Fibroblast of skin of right quadriceps (primary cell): ENCODE data around the gene PSORS1C1.

Source experiments
- DNase-seq: peaks from one replicate; pipeline ENCODE4 v3.0.0-alpha.2; 2013

The PSORS1C1 gene

DNA sequence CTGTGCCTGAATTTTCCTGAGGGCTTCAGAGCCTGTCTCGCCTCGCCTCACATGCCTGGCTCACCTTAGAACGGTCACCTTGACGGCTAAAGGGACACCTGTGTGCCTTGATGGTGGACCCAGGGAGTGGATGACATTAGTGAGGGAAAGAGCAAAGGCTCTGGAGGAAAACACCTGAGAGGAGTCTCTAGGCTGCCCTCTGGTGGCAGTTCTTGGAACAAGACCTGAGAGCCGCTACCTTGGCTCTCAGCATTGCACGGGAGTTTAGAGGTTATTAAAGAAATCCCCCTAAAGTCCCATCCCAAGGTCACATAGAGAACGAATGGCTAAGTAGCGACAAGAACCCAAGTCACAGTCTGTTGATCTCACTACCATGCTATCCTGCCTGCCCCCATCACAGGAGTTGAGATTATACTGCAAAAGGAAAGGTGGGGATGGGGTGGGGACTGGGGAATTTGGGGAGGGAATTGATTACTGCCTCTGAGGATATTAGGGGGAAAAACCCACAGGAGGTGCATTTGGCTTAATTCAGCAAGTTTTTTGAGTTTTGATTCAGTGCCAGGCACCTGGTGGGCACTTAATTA, 13.6 kb downstream of the PSORS1C1 start:
- DNase-seq = peak; percentile 20

DNA sequence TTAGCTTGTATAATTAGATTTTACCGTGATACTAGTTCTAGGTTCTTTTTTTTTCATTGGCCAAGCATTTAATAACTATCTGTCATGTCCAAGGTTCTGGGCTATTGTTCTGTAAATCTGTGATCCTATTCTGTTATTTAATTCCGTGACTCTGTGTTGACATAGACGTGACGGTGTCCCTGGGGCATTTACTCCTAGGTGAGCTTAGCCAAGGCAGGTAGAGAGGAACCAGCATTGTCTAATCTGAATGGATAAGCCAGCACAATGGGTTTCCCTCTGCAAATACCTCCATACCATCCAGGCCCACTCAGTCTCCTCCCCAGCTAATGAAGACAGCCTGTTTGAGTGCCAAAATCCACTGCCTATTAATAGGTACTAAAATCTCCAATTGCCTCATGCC, 14.5 kb downstream of the PSORS1C1 start:
- DNase-seq = no peak

GRCh38 chr6:31130751-31131150, 16.2 kb downstream of the PSORS1C1 start:
- no peak for DNase-seq

DNA sequence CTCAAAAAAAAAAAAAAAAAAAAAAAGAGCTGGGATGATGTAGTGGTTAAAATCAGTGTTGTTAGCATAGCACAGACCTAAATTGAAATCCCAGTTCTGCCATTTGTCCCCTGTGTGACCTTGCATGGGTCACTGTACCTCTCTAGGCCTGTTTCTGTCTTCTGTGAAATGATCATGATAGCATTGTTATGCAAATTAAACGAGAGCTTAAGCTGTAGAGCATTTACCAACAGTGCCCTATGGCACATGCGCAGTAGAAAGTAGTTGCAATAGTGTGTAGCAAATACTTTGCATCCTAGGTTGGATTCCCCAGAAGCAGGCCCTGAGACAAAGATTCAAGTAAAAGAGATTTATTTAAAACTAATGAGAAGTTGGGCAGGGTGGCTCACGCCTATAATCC, 17.0 kb downstream of the PSORS1C1 start:
- DNase-seq = no peak

DNA sequence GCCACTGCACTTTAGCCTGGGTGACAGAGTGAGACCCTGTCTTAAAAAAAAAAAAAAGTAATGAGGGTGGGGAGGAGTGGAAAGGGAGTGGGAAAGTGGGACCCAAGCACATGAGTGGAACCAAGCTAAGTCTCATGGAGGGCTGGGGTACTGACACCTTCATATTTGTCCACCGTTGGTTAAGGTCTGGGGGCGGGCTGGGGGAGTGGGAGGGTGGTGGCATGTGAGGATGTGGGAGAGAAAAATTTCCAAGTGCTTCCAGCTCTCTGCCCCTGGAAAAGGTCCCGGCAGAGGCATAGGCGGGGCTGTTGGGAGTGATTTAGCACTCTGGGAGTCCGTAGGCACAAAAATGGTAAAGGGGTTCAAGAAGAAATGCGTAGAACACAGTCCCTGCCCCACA, 18.2 kb downstream of the PSORS1C1 start:
- DNase-seq = no peak

GRCh38 chr6:31135710-31136109, 21.1 kb downstream of the PSORS1C1 start:
- no peak for DNase-seq

- DNase-seq = no peak
These were observed 24.4 kb downstream of the PSORS1C1 start, which contains the start of gene PSORS1C2 for GRCh38 chr6:31138982-31139381. PSORS1C2 (minus strand) TSS chr6:31139066; CDS start chr6:31139026, 40 bp downstream.

DNA sequence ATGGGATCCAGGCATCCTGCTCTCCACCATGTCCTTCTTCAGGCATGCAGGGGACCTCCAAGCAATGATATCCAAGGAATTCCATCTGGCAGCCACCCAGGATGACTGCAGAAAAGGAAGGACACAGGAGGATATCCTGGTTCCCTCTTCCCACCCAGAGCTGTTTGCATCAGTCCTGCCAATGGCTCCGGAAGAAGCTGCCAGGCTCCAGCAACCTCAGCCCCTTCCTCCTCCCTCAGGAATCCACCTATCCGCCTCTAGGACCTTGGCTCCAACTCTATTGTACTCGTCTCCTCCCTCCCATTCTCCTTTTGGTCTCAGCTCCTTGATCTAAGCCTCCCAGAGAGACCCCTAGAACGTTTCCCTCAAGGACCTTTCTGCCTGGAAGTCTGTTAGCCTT, 25.0 kb downstream of the PSORS1C1 start:
- peak; percentile 90 for DNase-seq

GRCh38 chr6:31140643-31141042, 26.0 kb downstream of the PSORS1C1 start:
- no peak for DNase-seq

DNA sequence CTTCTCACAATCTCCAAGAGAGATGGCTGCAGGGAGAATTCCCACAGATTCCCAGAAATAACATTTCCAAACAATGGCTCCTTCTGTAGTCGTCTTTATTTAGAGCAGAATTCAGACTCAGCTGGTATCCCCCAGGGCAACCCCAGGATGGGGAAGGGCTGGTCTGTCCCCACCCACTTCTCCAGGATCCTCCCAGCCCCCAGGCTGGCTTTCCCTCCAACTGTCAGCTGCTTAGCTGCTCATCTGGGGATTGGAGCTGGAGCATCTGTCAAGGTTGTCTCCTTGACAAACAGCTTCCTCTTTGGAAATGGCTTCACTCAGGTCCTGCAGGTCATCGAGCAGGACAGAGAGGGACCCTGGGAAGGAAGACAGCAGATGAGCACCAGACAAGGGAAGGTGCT, 27.8 kb downstream of the PSORS1C1 start:
- DNase-seq = no peak

GRCh38 chr6:31143148-31143547, 28.5 kb downstream of the PSORS1C1 start:
- peak; percentile 77 for DNase-seq

DNA sequence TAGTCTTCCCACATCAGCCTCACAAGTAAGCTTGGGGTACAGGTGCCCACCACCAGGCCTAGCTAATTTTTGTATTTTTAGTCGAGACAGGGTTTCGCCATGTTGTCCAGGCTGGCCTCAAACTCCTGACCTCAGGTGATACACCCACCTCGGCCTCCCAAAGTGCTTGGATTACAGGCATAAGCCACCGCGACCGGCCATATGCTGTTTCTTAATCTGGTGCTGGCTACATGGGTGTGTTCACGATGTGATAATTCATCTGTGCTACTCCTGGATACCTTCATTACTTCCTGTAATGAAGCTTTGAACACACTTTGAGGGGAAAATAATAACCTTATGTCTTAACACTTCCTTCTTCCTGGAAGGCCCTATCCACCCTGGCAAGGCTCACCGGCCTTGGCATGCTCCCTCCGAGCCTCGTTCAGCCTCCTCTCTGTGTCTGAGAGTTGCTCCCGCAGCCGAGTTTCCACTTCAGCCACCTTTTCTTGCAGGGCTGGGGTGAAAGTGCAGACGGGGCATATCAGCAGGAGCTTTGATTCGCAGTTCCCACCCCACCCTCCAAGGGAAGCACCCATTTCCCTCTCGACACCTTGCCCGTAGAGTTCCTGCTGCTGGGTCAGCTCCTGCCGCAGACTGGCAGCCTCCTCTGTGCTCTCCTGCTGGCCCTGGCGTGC, 29.8 kb downstream of the PSORS1C1 start:
- no peak for DNase-seq

DNA sequence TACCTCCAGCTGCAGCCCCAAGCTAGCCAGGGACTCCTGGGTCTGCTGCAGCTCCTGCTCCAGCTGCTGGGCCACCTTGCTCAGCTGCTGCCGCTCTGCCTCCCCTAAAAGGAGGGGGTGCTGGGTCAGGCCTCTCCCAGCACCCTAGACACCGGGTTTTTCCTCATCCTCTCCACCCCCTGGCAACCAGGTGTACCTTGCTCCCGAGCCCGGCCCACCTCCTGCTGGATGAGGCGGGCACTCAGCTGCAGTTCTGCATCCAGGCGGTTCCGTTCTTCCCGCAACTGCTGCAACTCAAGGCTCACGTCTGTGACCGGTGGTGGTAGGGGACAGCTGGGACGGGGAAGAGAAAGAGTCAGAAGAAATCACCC, 30.4 kb downstream of the PSORS1C1 start:
- no peak for DNase-seq

GRCh38 chr6:31145386-31145785, 30.8 kb downstream of the PSORS1C1 start:
- DNase-seq = no peak

DNA sequence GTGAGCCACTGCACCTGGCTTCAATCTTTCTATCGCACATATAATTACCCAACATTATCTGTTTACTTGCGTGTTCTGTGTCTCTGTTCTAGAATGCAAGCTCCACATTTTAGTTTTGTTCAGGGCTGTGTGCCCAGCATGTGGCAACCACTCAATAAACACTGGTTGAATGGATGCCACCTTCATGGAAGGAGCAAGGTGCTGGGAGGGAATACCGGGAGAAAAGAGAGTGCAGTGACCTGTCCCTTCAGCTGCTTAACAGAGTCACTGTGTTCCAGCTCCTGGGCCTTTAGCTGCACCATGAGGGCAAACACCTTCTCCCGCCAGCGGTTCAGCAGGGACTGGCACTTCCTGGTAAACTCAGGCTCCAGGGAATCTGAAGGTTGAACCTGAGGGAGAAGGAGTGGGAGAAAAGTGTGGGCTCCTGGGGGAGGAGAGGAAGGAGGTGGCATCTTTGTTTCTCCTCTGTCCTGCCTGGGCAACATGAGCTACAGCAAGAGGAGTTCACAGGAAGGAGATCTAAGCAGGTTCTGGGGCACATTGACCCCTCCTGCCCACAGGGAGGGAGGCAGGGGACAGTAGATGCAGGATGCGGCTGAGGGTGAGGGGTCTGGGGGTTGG, 35.3 kb downstream of the PSORS1C1 start:
- no peak for DNase-seq

DNA sequence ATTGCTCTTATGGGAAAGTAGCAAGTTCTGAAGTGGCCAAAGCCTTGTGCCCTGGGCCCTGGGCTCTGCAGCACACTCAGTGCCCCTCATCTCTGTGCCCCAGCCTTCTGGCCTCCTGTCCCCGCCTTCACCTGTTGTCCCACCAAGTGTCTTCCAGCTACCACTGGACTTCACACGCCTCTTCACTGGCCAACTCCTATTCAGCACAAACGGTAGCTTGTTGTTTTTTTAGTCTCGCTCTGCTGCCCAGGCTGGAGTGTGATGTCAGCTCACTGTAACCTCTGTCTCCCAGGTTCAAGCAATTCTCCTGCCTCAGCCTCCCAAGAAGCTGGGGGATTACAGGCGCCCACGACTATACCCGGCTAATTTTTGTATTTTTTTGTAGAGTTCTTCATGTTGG, 38.2 kb downstream of the PSORS1C1 start:
- no peak for DNase-seq

- no peak for DNase-seq
These were observed 39.8 kb downstream of the PSORS1C1 start for GRCh38 chr6:31154436-31154835.

DNA sequence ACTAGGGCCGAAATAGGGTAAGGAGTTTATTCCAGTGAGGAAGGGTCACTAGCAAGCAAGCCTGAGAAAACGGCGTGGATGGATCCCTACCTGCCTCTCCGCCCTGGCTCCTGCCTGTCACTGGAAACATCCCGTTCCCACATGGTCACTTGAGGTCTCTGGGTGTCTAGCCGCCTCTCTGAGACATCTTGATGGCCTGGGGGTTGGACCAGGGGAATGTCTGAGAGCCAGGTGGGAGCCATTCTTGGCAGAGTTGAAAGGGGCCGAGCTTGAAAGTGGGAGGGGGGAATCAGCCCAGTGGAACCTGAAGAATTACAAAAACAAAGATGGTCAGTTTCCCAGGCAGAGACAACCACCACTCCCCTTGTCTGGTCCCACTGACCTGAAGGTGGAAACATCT, 42.0 kb downstream of the PSORS1C1 start:
- DNase-seq = no peak

GRCh38 chr6:31157513-31158139, 43.0 kb downstream of the PSORS1C1 start, which contains the start of gene CCHCR1:
CCHCR1 (minus strand) TSS chr6:31157802; CDS start chr6:31157600, 202 bp downstream.
- no peak for DNase-seq

- DNase-seq = peak; percentile 99
These were observed 43.7 kb downstream of the PSORS1C1 start, which contains the start of gene TCF19 for GRCh38 chr6:31158140-31158862. TCF19 (plus strand) TSS chr6:31158589; CDS start chr6:31159470, 881 bp downstream.

DNA sequence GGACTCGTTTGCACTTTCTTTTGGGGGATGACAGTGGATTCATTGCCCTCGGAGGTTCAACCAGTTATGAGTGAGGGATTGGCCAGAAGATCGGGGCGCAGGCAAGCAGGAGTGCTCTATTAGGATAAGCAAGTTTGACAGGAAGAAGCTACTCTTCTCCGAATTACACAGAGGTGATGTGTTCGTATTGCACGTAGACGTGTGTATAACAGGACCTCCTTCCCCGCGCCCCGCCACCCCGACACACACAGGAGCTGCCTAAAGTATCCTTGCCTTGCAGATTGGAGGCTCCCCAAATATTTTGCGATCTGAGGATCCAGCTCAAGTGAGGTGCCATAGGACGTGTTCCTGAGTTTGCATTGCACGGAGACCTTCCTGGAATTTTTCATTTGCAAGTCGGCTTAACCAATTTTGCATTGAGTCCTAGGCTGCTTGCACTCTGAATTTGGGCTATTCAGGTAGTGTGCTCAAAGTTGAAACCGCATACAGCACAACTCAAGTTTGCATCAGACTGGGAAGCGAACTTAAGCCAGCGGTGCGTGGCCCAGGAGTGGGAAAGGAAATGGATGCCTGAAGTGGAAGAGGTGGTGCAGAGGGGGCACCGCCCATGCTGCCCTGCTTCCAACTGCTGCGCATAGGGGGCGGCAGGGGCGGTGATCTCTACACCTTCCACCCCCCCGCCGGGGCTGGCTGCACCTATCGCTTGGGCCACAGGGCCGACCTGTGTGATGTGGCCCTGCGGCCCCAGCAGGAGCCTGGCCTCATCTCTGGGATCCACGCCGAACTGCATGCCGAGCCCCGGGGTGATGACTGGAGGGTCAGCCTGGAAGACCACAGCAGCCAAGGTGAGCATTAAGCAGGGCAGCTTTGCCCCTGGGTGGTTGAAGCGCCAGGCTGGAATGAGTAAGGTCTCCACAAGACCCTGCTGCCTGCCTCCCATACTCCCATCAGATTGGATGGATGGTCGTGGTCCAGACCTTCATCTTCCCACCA, 44.6 kb downstream of the PSORS1C1 start:
- DNase-seq = no peak
